GM21619 (cell line): ENCODE data around the gene PIK3CD.

Experiments
- ATAC-seq: cut with Tn5 transposase; IDR thresholded peaks from one replicate; pipeline ENCODE4 v1.9.1; 2021; ENCODE audit not compliant: unreplicated experiment

Gene PIK3CD

GRCh38 chr1:9766759-9767442 lies 115.4 kb downstream of the PIK3CD start:
- no peak for ATAC-seq

- no peak for ATAC-seq
These were observed 116.6 kb downstream of the PIK3CD start for GRCh38 chr1:9767964-9768668.

GRCh38 chr1:9768983-9769382 lies 117.5 kb downstream of the PIK3CD start:
- ATAC-seq: no peak

GRCh38 chr1:9770298-9770697 lies 118.8 kb downstream of the PIK3CD start:
- no peak for ATAC-seq

- no peak for ATAC-seq
These were observed 123.5 kb downstream of the PIK3CD start for GRCh38 chr1:9774712-9775679.

- ATAC-seq: no peak
These were observed 125.2 kb downstream of the PIK3CD start for GRCh38 chr1:9776685-9777084.
